GM19463 (cell line): ENCODE results near the gene TNFRSF19.

Experiments used
- ATAC-seq: cut with Tn5 transposase; IDR thresholded peaks from one replicate; pipeline ENCODE4 v1.9.1; 2021; ENCODE audit warnings: mild to moderate bottlenecking, moderate library complexity; ENCODE audit not compliant: unreplicated experiment

Gene TNFRSF19

GRCh38 chr13:23600534-23600933 is 30.3 kb downstream of the TNFRSF19 start:
- ATAC-seq = no peak

- ATAC-seq = no peak
Observed at GRCh38 chr13:23605831-23606230, 35.6 kb downstream of the TNFRSF19 start.

- no peak for ATAC-seq
Observed at GRCh38 chr13:23608138-23608537, 37.9 kb downstream of the TNFRSF19 start.

- ATAC-seq = no peak
Observed at GRCh38 chr13:23608701-23609413, 38.6 kb downstream of the TNFRSF19 start.

- ATAC-seq = no peak
Observed at GRCh38 chr13:23609414-23609760, 39.2 kb downstream of the TNFRSF19 start.

GRCh38 chr13:23609874-23610576 is 39.8 kb downstream of the TNFRSF19 start:
- ATAC-seq = no peak

GRCh38 chr13:23610966-23611491 is 40.8 kb downstream of the TNFRSF19 start:
- ATAC-seq = no peak

GRCh38 chr13:23612182-23612581 is 42.0 kb downstream of the TNFRSF19 start:
- ATAC-seq = no peak

- ATAC-seq = no peak
Observed at GRCh38 chr13:23612731-23613130, 42.5 kb downstream of the TNFRSF19 start.

GRCh38 chr13:23613596-23613995 is 43.4 kb downstream of the TNFRSF19 start:
- ATAC-seq = no peak

GRCh38 chr13:23615395-23616081 is 45.3 kb downstream of the TNFRSF19 start:
- ATAC-seq = no peak

- no peak for ATAC-seq
Observed at GRCh38 chr13:23616228-23616627, 46.0 kb downstream of the TNFRSF19 start.

- ATAC-seq = no peak
Observed at GRCh38 chr13:23617551-23618024, 47.4 kb downstream of the TNFRSF19 start.

GRCh38 chr13:23618341-23618740 is 48.1 kb downstream of the TNFRSF19 start:
- no peak for ATAC-seq

GRCh38 chr13:23619068-23619855 is 49.0 kb downstream of the TNFRSF19 start:
- ATAC-seq = no peak

- no peak for ATAC-seq
Observed at GRCh38 chr13:23620211-23620610, 50.0 kb downstream of the TNFRSF19 start.

- ATAC-seq = no peak
Observed at GRCh38 chr13:23620613-23621315, 50.6 kb downstream of the TNFRSF19 start.

GRCh38 chr13:23621316-23621645 is 51.1 kb downstream of the TNFRSF19 start:
- peak; percentile 54 for ATAC-seq

GRCh38 chr13:23622985-23623384 is 52.8 kb downstream of the TNFRSF19 start:
- ATAC-seq = no peak

GRCh38 chr13:23623394-23623793 is 53.2 kb downstream of the TNFRSF19 start:
- no peak for ATAC-seq
